Kidney epithelial cell (primary cell): ENCODE data around the gene ADRB2. TPM values are rescaled to one million over a fixed set of nuclear protein-coding genes. Genes with fewer than 3 reads are reported as not detected.

ENCODE experiments used
- DNase-seq: peaks from one replicate; pipeline ENCODE4 v3.0.0-alpha.2; 2010; ENCODE audit warnings: low read depth
- H3K27me3 ChIP-seq: 2 replicates; pipeline ENCODE4 v1.6.0; 2011; ENCODE audit warnings: low read length; ENCODE audit not compliant: control insufficient read depth, insufficient read depth
- H3K36me3 ChIP-seq: 2 replicates; pipeline ENCODE4 v1.5.1; 2011; ENCODE audit warnings: low read length; ENCODE audit not compliant: control insufficient read depth, insufficient read depth
- H3K4me3 ChIP-seq: 2 replicates; pipeline ENCODE4 v1.5.1; 2011; ENCODE audit warnings: low read depth, mild to moderate bottlenecking, control low read depth, low read length
- total RNA-seq: library from RNA; depleted of rRNA; stranded (reverse); fragments of >200 nt; gene quantifications from 2 replicates; pipeline ENCODE4 v1.2.3, GENCODE V29; 2015
- TF ChIP-seq, protein P1 (sequence below): IDR thresholded peaks from 2 replicates; pipeline ENCODE4 v1.5.1; 2011; ENCODE audit warnings: mild to moderate bottlenecking, moderate library complexity, low read length, control low read depth, inconsistent platforms; ENCODE audit not compliant: insufficient read depth, poor library complexity, severe bottlenecking

Gene ADRB2
- total RNA-seq, 1 donor from 2014 or later = 1.2 TPM

DNA sequence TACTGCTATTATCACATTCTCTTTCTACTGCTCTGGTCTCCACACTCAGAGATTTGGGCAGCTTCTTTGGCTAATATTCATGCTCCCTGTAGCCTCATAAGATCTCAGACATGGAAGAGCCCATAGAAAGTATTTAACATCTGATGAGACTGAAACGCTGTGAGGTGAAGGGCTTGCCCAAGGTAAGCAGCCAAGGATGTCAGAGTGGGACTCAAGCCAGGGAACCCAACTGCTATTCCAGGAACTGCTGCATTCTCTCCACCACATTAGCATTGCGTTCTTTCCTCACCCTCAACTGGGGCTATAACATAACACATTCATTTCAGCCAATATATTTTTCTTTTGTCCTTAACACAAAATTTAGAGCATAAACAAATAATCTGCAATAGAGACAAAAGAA is 3.8 kb downstream of the ADRB2 start:
- Histone ChIP-seq H3K27me3 (no peaks in the 10 kb centered on the region), H3K36me3 (no peaks in the 10 kb centered on the region), H3K4me3 (no peak overlapping the region)
- DNase-seq = no peak
- TF ChIP-seq, protein P1, sequence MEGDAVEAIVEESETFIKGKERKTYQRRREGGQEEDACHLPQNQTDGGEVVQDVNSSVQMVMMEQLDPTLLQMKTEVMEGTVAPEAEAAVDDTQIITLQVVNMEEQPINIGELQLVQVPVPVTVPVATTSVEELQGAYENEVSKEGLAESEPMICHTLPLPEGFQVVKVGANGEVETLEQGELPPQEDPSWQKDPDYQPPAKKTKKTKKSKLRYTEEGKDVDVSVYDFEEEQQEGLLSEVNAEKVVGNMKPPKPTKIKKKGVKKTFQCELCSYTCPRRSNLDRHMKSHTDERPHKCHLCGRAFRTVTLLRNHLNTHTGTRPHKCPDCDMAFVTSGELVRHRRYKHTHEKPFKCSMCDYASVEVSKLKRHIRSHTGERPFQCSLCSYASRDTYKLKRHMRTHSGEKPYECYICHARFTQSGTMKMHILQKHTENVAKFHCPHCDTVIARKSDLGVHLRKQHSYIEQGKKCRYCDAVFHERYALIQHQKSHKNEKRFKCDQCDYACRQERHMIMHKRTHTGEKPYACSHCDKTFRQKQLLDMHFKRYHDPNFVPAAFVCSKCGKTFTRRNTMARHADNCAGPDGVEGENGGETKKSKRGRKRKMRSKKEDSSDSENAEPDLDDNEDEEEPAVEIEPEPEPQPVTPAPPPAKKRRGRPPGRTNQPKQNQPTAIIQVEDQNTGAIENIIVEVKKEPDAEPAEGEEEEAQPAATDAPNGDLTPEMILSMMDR = no peak

DNA sequence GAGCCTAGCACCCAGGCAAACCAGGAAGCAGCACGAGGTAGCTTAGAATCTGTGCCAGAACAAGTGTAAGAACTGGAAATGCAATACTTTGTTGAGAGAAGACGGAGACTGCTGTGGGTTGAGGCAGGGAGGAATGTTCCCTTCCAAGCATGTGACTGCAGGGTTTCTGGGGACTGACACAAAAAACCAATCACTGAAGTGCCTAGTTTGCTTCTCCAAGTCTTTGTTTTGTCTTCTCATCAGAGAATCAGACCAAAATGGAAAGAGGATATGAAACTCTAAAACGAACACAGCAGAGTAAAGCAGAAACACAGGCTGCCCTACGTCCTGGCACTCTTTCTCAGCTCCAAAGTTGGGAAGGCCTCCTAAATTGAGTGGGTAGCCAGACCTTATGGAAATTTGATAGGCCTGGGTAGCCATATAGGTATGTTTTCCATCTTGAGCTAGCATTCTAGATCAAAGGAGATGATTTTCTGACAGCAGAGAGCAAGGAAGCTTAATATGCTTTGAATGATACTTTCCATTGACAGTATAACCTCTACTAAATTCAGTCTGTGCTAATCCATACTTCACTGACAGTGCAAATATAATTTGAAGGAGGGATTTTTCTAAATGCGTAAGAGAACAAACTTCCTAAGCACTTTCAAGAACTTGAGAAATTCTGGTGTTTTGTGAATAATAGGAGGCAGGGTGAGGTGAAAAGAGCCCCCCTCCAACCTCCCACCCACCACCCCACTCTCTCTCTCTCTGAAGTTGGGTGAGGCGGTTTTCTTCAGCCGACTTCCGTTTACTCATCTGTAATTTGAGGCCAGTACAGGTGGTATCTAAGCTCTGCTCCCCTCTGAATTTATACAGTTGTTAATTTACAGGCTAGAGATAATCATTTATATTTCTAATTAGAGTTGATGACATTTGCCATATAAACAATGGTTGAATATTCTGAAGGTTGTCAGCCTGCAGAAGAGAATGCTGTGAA is 5.5 kb downstream of the ADRB2 start:
- no peak overlapping the region for H3K4me3 ChIP-seq
- H3K27me3 ChIP-seq = no peaks in the 10 kb centered on the region
- TF ChIP-seq, protein P1 = no peak
- no peaks in the 10 kb centered on the region for H3K36me3 ChIP-seq
- DNase-seq = no peak

DNA sequence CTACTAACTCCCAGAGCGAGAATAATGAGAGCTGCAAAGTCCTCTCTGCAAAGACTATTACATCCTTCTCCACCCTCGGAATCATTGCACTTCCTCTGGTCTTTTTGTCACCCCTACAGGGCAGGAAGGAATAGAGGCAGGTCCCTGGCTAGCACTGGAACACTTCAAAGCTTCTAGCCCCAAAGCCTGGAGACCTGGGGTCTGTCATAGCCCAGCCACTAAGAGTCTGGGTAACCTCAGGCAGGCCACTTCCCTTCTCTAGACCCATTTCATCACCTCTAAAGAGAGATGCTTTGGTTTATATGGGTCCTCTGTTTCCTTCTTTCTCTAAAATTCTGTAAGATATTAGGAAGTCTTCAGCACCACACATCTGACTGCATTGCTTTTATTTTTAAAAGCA is 6.7 kb downstream of the ADRB2 start:
- Histone ChIP-seq H3K4me3 (no peak overlapping the region), H3K27me3 (no peaks in the 10 kb centered on the region), H3K36me3 (no peaks in the 10 kb centered on the region)
- DNase-seq = no peak
- TF ChIP-seq, protein P1 = no peak

DNA sequence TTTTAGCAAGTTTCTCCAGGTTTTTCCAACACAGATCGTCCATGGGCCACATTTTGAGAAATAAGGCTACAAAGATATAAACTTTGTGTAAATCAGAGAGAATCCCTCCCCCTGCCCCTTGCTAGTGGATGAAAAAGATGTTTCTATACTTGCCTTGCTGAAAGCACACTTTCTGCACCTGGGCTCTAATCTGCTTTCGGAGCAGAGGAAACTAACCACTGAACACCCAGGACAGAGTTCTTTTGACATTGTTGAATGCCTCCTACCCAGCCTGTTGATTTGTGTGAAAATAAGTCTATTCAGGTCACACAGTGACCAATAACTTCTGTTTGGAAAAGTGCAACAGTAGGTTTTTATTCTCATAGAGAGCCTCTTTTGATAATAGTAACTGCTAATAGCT is 7.5 kb downstream of the ADRB2 start:
- Histone ChIP-seq H3K36me3 (no peaks in the 10 kb centered on the region), H3K27me3 (no peaks in the 10 kb centered on the region), H3K4me3 (no peak overlapping the region)
- TF ChIP-seq, protein P1 = no peak
- DNase-seq = no peak

DNA sequence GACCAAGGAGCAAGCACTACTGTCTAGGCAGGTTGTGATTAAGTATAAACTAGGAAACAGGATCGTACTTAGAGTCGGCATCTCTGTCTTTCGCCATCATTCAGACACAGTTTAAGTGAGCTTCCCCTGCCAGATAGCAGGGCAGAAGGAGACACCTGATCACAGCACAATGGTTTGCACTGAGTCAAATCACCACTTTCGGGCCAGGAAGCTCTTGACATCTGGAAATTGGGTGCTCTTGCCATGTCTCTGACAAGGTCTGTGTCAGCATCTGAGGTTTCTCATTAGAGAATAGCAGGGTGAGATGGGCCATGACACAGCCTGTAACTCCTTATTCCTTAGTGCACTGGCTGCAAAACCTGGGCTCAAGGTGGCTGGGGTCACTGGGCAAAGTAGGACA is 8.3 kb downstream of the ADRB2 start:
- H3K36me3 ChIP-seq = no peaks in the 10 kb centered on the region
- TF ChIP-seq, protein P1 = no peak

More for the DNA sequence above, 8.3 kb downstream of the ADRB2 start:
- no peak for DNase-seq
- Histone ChIP-seq H3K4me3 (no peak overlapping the region), H3K27me3 (no peaks in the 10 kb centered on the region)
